GM12864 (cell line): ENCODE results near the gene COL18A1.
"Not testable (repeated sequence)": the region's sequence is repeated elsewhere in the genome, so short reads cannot be mapped to it uniquely, and the experiment has no call there.

ENCODE experiments used
- DNase-seq: peaks from one replicate; pipeline ENCODE4 v3.0.0-alpha.2; 2011; ENCODE audit warnings: low read depth
- H3K4me3 ChIP-seq: 2 replicates; pipeline ENCODE4 v1.5.1; 2011; ENCODE audit warnings: mild to moderate bottlenecking, low read depth, low read length, control low read depth
- TF ChIP-seq, protein P1 (sequence below): IDR thresholded peaks from 2 replicates; pipeline ENCODE4 v1.5.1; 2011; ENCODE audit warnings: low read depth, mild to moderate bottlenecking, moderate library complexity, low read length, control low read depth, inconsistent platforms; ENCODE audit errors: missing control alignments

Gene COL18A1

GRCh38 chr21:45521241-45521640 is 116.3 kb downstream of the COL18A1 start:
- DNase-seq = no peak

GRCh38 chr21:45522381-45522780 is 117.4 kb downstream of the COL18A1 start:
- DNase-seq = no peak
- TF ChIP-seq, protein P1, sequence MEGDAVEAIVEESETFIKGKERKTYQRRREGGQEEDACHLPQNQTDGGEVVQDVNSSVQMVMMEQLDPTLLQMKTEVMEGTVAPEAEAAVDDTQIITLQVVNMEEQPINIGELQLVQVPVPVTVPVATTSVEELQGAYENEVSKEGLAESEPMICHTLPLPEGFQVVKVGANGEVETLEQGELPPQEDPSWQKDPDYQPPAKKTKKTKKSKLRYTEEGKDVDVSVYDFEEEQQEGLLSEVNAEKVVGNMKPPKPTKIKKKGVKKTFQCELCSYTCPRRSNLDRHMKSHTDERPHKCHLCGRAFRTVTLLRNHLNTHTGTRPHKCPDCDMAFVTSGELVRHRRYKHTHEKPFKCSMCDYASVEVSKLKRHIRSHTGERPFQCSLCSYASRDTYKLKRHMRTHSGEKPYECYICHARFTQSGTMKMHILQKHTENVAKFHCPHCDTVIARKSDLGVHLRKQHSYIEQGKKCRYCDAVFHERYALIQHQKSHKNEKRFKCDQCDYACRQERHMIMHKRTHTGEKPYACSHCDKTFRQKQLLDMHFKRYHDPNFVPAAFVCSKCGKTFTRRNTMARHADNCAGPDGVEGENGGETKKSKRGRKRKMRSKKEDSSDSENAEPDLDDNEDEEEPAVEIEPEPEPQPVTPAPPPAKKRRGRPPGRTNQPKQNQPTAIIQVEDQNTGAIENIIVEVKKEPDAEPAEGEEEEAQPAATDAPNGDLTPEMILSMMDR = no peak
- no peak overlapping the region for H3K4me3 ChIP-seq

More at GRCh38 chr21:45521241-45521640, 116.3 kb downstream of the COL18A1 start:
- TF ChIP-seq, protein P1 = no peak
- no peak overlapping the region for H3K4me3 ChIP-seq

GRCh38 chr21:45522986-45523385 is 118.0 kb downstream of the COL18A1 start:
- TF ChIP-seq, protein P1 = no peak
- no peak for DNase-seq
- no peak overlapping the region for H3K4me3 ChIP-seq

DNA sequence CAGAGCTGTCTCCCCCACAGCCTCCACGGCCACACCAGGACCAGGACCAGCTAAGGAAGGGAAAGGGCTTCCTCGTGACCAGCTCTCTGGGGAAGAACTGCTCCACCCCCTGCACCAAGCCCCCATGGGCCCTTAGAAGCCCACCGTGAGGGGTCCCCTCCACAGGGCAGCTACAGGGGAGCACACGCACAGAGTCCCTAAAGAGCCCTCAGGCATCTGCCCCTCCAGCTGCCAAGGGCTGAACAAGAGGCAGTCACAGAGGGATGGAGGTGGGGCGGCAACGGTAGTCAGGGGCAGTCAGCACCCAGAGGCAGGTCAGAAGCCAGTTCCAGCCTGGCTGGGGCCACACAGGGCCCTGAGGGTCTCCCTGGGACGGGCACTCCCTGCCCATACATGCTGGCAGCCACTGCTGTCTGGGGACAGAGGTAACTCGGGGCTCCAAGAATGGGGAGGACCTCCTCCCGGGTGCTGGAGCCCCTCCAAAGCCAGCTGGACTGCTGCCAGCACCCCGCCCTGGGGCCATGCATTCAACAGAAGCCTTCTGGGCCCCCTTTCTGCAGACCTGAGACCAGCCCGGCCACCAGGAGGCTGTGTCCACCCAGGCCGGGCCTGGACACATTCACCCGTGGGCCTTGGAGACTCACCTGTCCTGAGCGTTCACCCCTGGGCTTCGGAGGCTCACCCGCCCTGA is 118.6 kb downstream of the COL18A1 start:
- no peak overlapping the region for H3K4me3 ChIP-seq
- TF ChIP-seq, protein P1 = no peak
- DNase-seq = no peak

DNA sequence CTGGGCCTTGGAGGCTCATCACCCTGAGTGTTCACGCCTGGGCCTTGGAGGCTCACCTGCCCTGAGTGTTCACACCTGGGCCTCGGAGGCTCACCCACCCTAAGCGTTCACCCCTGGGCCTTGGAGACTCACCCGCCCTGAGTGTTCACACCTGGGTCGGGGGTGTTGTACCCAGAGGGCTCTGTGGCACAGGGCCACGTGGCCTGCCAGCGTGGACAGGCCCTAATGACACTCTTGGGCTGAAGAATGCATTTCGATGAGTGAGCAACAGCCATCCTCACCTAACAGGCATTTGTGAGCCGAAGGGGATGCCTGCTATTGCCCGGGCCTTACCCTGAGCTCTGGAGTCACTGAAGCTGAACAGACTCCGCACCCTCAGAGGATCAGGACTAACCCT is 119.8 kb downstream of the COL18A1 start:
- DNase-seq = no peak
- TF ChIP-seq, protein P1 = no peak
- H3K4me3 ChIP-seq = no peak overlapping the region

GRCh38 chr21:45525153-45525909 is 120.4 kb downstream of the COL18A1 start:
- no peak overlapping the region for H3K4me3 ChIP-seq
- TF ChIP-seq, protein P1 = no peak
- DNase-seq = no peak

DNA sequence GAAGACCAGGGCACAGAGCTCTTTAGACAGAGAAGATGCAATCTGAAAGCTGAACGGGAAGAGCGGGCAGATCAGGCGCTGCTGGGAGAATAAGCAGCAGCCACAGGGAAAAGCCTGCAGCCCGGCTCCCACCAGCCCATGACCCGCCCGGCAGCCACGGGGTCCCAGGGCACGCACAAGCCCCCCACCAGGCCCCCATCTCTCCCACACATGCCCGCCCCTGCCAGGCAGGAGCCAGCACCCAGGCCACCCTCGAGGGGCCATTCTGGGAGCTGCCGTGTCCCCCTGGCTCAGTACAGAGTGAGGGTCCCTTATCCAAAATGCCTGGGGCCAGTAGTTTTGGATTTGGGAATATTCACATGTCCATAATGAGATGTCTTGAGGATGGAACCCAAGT is 120.9 kb downstream of the COL18A1 start:
- TF ChIP-seq, protein P1 = no peak
- DNase-seq = no peak
- no peak overlapping the region for H3K4me3 ChIP-seq

DNA sequence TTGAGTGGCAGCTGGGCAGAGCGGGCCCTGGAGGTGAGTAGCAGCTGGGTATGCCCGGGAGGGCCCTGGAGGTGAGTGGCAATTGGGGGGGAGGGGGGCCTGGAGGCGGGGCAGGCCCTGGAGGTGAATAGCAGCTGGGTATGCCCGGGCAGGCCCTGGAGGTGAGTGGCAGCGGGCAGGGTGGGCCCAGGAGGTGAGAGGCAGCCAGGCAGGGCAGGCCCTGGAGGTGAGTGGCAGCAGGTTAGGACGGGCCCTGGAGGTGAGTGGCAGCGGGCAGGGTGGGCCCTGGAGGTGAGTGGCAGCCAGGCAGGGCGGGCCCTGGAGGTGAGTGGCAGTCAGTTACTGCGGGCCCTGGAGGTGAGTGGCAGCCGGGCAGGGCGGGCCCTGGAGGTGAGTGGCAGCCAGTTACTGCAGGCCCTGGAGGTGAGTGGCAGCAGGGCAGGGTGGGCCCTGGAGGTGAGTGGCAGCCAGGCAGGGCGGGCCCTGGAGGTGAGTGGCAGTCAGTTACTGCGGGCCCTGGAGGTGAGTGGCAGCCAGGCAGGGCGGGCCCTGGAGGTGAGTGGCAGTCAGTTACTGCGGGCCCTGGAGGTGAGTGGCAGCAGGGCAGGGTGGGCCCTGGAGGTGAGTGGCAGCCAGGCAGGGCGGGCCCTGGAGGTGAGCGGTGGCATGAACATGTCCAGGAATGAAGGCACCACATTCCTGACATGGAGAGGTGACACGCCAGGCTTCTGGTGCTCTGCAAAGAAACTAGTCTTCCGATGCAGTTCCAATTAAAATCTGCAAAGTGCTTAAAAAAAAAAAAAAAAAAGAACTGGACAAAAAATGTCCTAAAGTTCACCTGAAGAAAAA is 122.4 kb downstream of the COL18A1 start:
- DNase-seq, H3K4me3 ChIP-seq: not testable (repeated sequence)
